HL-60 (cell line): ENCODE results near the gene GNB1.

ENCODE experiments used
- DNase-seq, 2 experiments: peaks; one replicate each; pipeline ENCODE4 v3.0.0-alpha.2; 2010 to 2020; ENCODE audit warnings: low read depth in 1 of 2, low spot score in 1 of 2
- H3K27ac ChIP-seq: fragments of 250-450 bp; sonication (Bioruptor Pico); replicated peaks from 2 replicates; pipeline ENCODE4 v1.5.1; 2020; ENCODE audit warnings: mild to moderate bottlenecking, moderate library complexity
- H3K27me3 ChIP-seq: fragments of 250-450 bp; sonication (Bioruptor Pico); 2 replicates; pipeline ENCODE4 v1.5.1; 2021; ENCODE audit warnings: mild to moderate bottlenecking, moderate library complexity; ENCODE audit not compliant: insufficient read depth, poor library complexity, severe bottlenecking
- H3K4me3 ChIP-seq: replicated peaks from 2 replicates; pipeline ENCODE4 v1.5.1; 2011; ENCODE audit warnings: mild to moderate bottlenecking, control low read depth, low read length; ENCODE audit not compliant: insufficient read depth
- CTCF ChIP-seq: IDR thresholded peaks from one replicate; pipeline ENCODE4 v1.5.1; 2011; ENCODE audit warnings: low read length, control low read depth, inconsistent platforms; ENCODE audit not compliant: insufficient read depth
- GABPA ChIP-seq: IDR thresholded peaks from 2 replicates; pipeline ENCODE4 v1.6.1; 2012; ENCODE audit warnings: low read depth
- POLR2AphosphoS5 ChIP-seq: IDR thresholded peaks from 2 replicates; pipeline ENCODE4 v1.6.1; 2012; ENCODE audit warnings: low read depth
- REST ChIP-seq: IDR thresholded peaks from 2 replicates; pipeline ENCODE4 v1.6.1; 2012; ENCODE audit warnings: low read depth; ENCODE audit not compliant: insufficient replicate concordance
- SPI1 ChIP-seq: IDR thresholded peaks from 2 replicates; pipeline ENCODE4 v1.6.1; 2012; ENCODE audit warnings: low read depth, mild to moderate bottlenecking, borderline replicate concordance

The GNB1 gene

GRCh38 chr1:1914971-1915692 lies 24.2 kb upstream of the GNB1 start, which contains the start of gene CALML6:
Gene CALML6, plus strand, starts transcription at chr1:1915260. Its CDS starts 21 bp downstream, at chr1:1915281.
- no peak within 1 kb of the TSS for H3K4me3 ChIP-seq
- no peak for TF ChIP-seq POLR2AphosphoS5
- TF ChIP-seq REST = no peak
- TF ChIP-seq GABPA = no peak
- TF ChIP-seq SPI1 = no peak
- TF ChIP-seq CTCF = no peak
- no peaks in the 10 kb centered on the region for H3K27me3 ChIP-seq
- no peak within 1 kb of the TSS for H3K27ac ChIP-seq
- no peak for DNase-seq

GRCh38 chr1:1914101-1914970 lies 23.4 kb upstream of the GNB1 start:
- Histone ChIP-seq H3K4me3 (no peak overlapping the region), H3K27me3 (no peaks in the 10 kb centered on the region), H3K27ac (no peak overlapping the region)
- TF ChIP-seq POLR2AphosphoS5 (no peak), REST (no peak), CTCF (no peak), SPI1 (no peak), GABPA (no peak)
- no peak for DNase-seq

- no peak for DNase-seq
- Histone ChIP-seq H3K27ac (no peak overlapping the region), H3K27me3 (no peaks in the 10 kb centered on the region), H3K4me3 (no peak overlapping the region)
- no peak for TF ChIP-seq POLR2AphosphoS5
- no peak for TF ChIP-seq SPI1
- TF ChIP-seq GABPA = no peak
- no peak for TF ChIP-seq REST
- no peak for TF ChIP-seq CTCF
Measured at GRCh38 chr1:1911350-1912041, 20.6 kb upstream of the GNB1 start.
